MM.1S (cell line): ENCODE measurements around the gene BAZ1B.

Experiments
- DNase-seq: peaks from one replicate; pipeline ENCODE4 v3.0.0-alpha.2; 2015
- H2AFZ ChIP-seq: fragments of 300-600 bp; sonication (generic); 2 replicates; pipeline ENCODE4 v1.6.0; 2016; ENCODE audit warnings: antibody characterized with exemption, low read length
- H3F3A ChIP-seq: fragments of 300-600 bp; sonication (generic); 2 replicates; pipeline ENCODE4 v1.6.1; 2016; ENCODE audit warnings: mild to moderate bottlenecking, antibody characterized with exemption, low read length, moderate library complexity, mixed read lengths; ENCODE audit not compliant: insufficient read depth
- H3K27ac ChIP-seq: fragments of 300-600 bp; sonication (generic); 2 replicates; pipeline ENCODE4 v1.5.1; 2016; ENCODE audit warnings: mild to moderate bottlenecking, low read length
- H3K27me3 ChIP-seq: fragments of 300-600 bp; sonication (generic); replicated peaks from 2 replicates; pipeline ENCODE4 v1.6.0; 2016; ENCODE audit warnings: low read length; ENCODE audit not compliant: insufficient read depth
- H3K36me3 ChIP-seq: fragments of 300-600 bp; sonication (generic); replicated peaks from 2 replicates; pipeline ENCODE4 v1.6.1; 2016; ENCODE audit warnings: mild to moderate bottlenecking, low read length, mixed read lengths; ENCODE audit not compliant: insufficient read depth
- H3K4me1 ChIP-seq: fragments of 300-600 bp; sonication (generic); 2 replicates; pipeline ENCODE4 v1.6.1; 2016; ENCODE audit warnings: low read length, mixed read lengths
- H3K4me2 ChIP-seq: fragments of 300-600 bp; sonication (generic); 2 replicates; pipeline ENCODE4 v1.6.0; 2016; ENCODE audit warnings: low read depth, low read length
- H3K4me3 ChIP-seq: fragments of 300-600 bp; sonication (generic); 2 replicates; pipeline ENCODE4 v1.5.1; 2016; ENCODE audit warnings: low read length, mixed read lengths
- H3K79me2 ChIP-seq: fragments of 300-600 bp; sonication (generic); 2 replicates; pipeline ENCODE4 v1.6.1; 2016; ENCODE audit warnings: mixed run types, low read length, mixed read lengths
- H3K9ac ChIP-seq: fragments of 300-600 bp; sonication (generic); 2 replicates; pipeline ENCODE4 v1.6.1; 2016; ENCODE audit warnings: low read length, mixed read lengths
- H3K9me2 ChIP-seq: fragments of 300-600 bp; sonication (generic); replicated peaks from 2 replicates; pipeline ENCODE4 v1.6.1; 2016; ENCODE audit warnings: mild to moderate bottlenecking, low read length, mixed read lengths; ENCODE audit not compliant: insufficient read depth
- H3K9me3 ChIP-seq: fragments of 300-600 bp; sonication (generic); replicated peaks from 2 replicates; pipeline ENCODE4 v1.6.1; 2016; ENCODE audit warnings: mild to moderate bottlenecking, low read length, mixed read lengths; ENCODE audit not compliant: insufficient read depth
- H4K20me1 ChIP-seq: fragments of 300-600 bp; sonication (generic); 2 replicates; pipeline ENCODE4 v1.6.1; 2016; ENCODE audit warnings: mild to moderate bottlenecking, low read length, moderate library complexity, mixed read lengths; ENCODE audit not compliant: insufficient read depth
- EZH2 ChIP-seq: fragments of 300-600 bp; sonication (generic); optimal IDR thresholded peaks from 2 replicates; pipeline ENCODE3; 2017; ENCODE audit warnings: low read depth, mild to moderate bottlenecking, antibody characterized with exemption, low read length, mixed read lengths
- EZH2phosphoT487 ChIP-seq: fragments of 300-600 bp; sonication (generic); IDR thresholded peaks from 2 replicates; pipeline ENCODE4 v1.6.1; 2018; ENCODE audit warnings: antibody characterized with exemption, low read length
- TF ChIP-seq, protein P1 (sequence below): fragments of 300-600 bp; sonication (generic); IDR thresholded peaks from 2 replicates; pipeline ENCODE4 v1.5.1; 2016; ENCODE audit warnings: antibody characterized with exemption, low read length, mixed read lengths

The BAZ1B gene

DNA sequence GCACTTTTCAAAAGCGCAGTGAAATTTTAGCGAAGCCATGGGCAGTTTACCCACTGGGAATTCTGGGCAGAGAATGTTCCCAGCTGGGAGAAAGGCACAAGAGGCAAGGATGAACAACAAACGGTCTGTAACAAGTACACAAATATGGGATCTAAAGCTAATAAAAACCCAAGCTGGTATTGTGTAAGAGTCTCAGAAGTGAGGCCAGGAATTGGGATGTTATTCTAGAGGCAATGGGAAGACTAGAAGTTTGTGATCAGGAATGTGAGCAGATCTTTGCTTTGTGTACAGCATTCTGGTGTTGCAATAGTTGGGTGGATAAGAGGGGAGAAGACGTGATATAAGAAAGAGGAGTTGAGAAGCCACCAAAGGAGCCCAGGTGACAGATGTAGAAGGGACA lies 73.5 kb downstream of the BAZ1B start:
- Histone ChIP-seq H3K4me3 (no peak overlapping the region), H4K20me1 (no peaks in the 10 kb centered on the region), H3K79me2 (peaks cover 35% of the 10 kb centered on the region; the same call in 1 of the 2 replicates), H3K9me2 (no peaks in the 10 kb centered on the region), H3K27ac (no peak overlapping the region), H3K9ac (no peak overlapping the region), H3F3A (no peaks in the 10 kb centered on the region; the same call in 1 of the 2 replicates), H3K4me1 (no peaks in the 10 kb centered on the region), H2AFZ (no peak overlapping the region), H3K27me3 (no peaks in the 10 kb centered on the region), H3K4me2 (no peak overlapping the region), H3K9me3 (no peaks in the 10 kb centered on the region), H3K36me3 (peaks cover 42% of the 10 kb centered on the region)
- TF ChIP-seq EZH2 (no peak), EZH2phosphoT487 (no peak)
- TF ChIP-seq, protein P1, sequence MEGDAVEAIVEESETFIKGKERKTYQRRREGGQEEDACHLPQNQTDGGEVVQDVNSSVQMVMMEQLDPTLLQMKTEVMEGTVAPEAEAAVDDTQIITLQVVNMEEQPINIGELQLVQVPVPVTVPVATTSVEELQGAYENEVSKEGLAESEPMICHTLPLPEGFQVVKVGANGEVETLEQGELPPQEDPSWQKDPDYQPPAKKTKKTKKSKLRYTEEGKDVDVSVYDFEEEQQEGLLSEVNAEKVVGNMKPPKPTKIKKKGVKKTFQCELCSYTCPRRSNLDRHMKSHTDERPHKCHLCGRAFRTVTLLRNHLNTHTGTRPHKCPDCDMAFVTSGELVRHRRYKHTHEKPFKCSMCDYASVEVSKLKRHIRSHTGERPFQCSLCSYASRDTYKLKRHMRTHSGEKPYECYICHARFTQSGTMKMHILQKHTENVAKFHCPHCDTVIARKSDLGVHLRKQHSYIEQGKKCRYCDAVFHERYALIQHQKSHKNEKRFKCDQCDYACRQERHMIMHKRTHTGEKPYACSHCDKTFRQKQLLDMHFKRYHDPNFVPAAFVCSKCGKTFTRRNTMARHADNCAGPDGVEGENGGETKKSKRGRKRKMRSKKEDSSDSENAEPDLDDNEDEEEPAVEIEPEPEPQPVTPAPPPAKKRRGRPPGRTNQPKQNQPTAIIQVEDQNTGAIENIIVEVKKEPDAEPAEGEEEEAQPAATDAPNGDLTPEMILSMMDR, result no peak
- DNase-seq, result no peak

GRCh38 chr7:73447121-73447733 lies 74.9 kb downstream of the BAZ1B start:
- H2AFZ ChIP-seq, result no peak overlapping the region
- no peak overlapping the region for H3K4me2 ChIP-seq
- H3K36me3 ChIP-seq, result peaks cover 51% of the 10 kb centered on the region
- no peaks in the 10 kb centered on the region for H4K20me1 ChIP-seq
- peaks cover 33% of the 10 kb centered on the region; the same call in 1 of the 2 replicates for H3K79me2 ChIP-seq
- H3K4me3 ChIP-seq, result no peak overlapping the region
- no peaks in the 10 kb centered on the region for H3F3A ChIP-seq
- DNase-seq, result no peak
- no peak overlapping the region for H3K9ac ChIP-seq
- H3K9me2 ChIP-seq, result no peaks in the 10 kb centered on the region
- no peaks in the 10 kb centered on the region for H3K9me3 ChIP-seq
- TF ChIP-seq, protein P1, result no peak
- no peak for TF ChIP-seq EZH2
- TF ChIP-seq EZH2phosphoT487, result no peak
- H3K27ac ChIP-seq, result no peak overlapping the region
- no peaks in the 10 kb centered on the region for H3K4me1 ChIP-seq
- H3K27me3 ChIP-seq, result no peaks in the 10 kb centered on the region

- H3K9me2 ChIP-seq, result no peaks in the 10 kb centered on the region
- H3K4me3 ChIP-seq, result no peak overlapping the region
- H2AFZ ChIP-seq, result no peak overlapping the region
- DNase-seq, result no peak
- no peaks in the 10 kb centered on the region for H3F3A ChIP-seq
- TF ChIP-seq EZH2 (no peak), EZH2phosphoT487 (no peak)
- TF ChIP-seq, protein P1, result no peak
- H3K36me3 ChIP-seq, result peaks cover 51% of the 10 kb centered on the region
- peaks cover 33% of the 10 kb centered on the region; the same call in 1 of the 2 replicates for H3K79me2 ChIP-seq
- no peaks in the 10 kb centered on the region for H3K27me3 ChIP-seq
- no peak overlapping the region for H3K4me2 ChIP-seq
- H3K9me3 ChIP-seq, result no peaks in the 10 kb centered on the region
- H3K9ac ChIP-seq, result no peak overlapping the region
- no peak overlapping the region for H3K27ac ChIP-seq
- H4K20me1 ChIP-seq, result no peaks in the 10 kb centered on the region
- no peaks in the 10 kb centered on the region for H3K4me1 ChIP-seq
Observed at GRCh38 chr7:73446682-73447081, 75.4 kb downstream of the BAZ1B start.
